ENCODE results near the gene SPACA6. TPM values are rescaled to one million over a fixed set of nuclear protein-coding genes. Genes with fewer than 3 reads are reported as not detected.

Gene SPACA6
- total and polyA plus RNA-seq, 2 experiments from 2014 or later: 7.2 to 13.1 TPM

- WGBS (ENCODE audit: low lambda C conversion rate, missing lambda C conversion rate): 96% methylated on average over 3 of the region's 3 CpGs
- no peak overlapping the region for H3K4me2 ChIP-seq
- DNase-seq (ENCODE audit: low spot score): no peak
- H3K9me2 ChIP-seq (replicated peaks; ENCODE audit: insufficient read depth): no peaks in the 10 kb centered on the region
- H3K4me3 ChIP-seq: no peak overlapping the region
- peaks cover 22% of the 10 kb centered on the region for H3K4me1 ChIP-seq (ENCODE audit: insufficient read depth)
- TF ChIP-seq EZH2phosphoT487 (IDR thresholded peaks at IDR 0.05; ENCODE audit: low read depth, severe bottlenecking, unreplicated experiment) (no peak), CTCF (IDR thresholded peaks at IDR 0.05; ENCODE audit: poor library complexity) (no peak), EZH2 (IDR thresholded peaks at IDR 0.05; ENCODE audit: borderline replicate concordance) (no peak)
- H3K79me2 ChIP-seq: peaks cover 3% of the 10 kb centered on the region
- H3K9me3 ChIP-seq (ENCODE audit: low read depth): no peaks in the 10 kb centered on the region
- H3K36me3 ChIP-seq (replicated peaks; ENCODE audit: insufficient read depth, low read depth): no peaks in the 10 kb centered on the region
- H3K27me3 ChIP-seq: no peaks in the 10 kb centered on the region
- no peak overlapping the region for H3K27ac ChIP-seq
- H2AFZ ChIP-seq: no peak overlapping the region
- H4K20me1 ChIP-seq (ENCODE audit: insufficient read depth, poor library complexity, severe bottlenecking): peaks cover 14% of the 10 kb centered on the region
These were observed 13.8 kb downstream of the SPACA6 start for GRCh38 chr19:51706885-51707284.

- Histone ChIP-seq H3K4me3 (no peak overlapping the region), H3K27me3 (no peaks in the 10 kb centered on the region), H2AFZ (no peak overlapping the region), H3K27ac (no peak overlapping the region), H3K36me3 (replicated peaks; ENCODE audit: insufficient read depth, low read depth) (no peaks in the 10 kb centered on the region), H3K4me1 (ENCODE audit: insufficient read depth) (peaks cover 6% of the 10 kb centered on the region), H3K9me3 (ENCODE audit: low read depth) (no peaks in the 10 kb centered on the region), H3K4me2 (no peak overlapping the region), H4K20me1 (ENCODE audit: insufficient read depth, poor library complexity, severe bottlenecking) (no peaks in the 10 kb centered on the region), H3K9me2 (replicated peaks; ENCODE audit: insufficient read depth) (no peaks in the 10 kb centered on the region), H3K79me2 (peaks cover 3% of the 10 kb centered on the region)
- no peak for TF ChIP-seq EZH2phosphoT487 (IDR thresholded peaks at IDR 0.05; ENCODE audit: low read depth, severe bottlenecking, unreplicated experiment)
- TF ChIP-seq CTCF (IDR thresholded peaks at IDR 0.05; ENCODE audit: poor library complexity): no peak
- no peak for TF ChIP-seq EZH2 (IDR thresholded peaks at IDR 0.05; ENCODE audit: borderline replicate concordance)
- no peak for DNase-seq (ENCODE audit: low spot score)
- 80% methylated on average over 4 of the region's 4 CpGs for WGBS (ENCODE audit: low lambda C conversion rate, missing lambda C conversion rate)
These were observed 15.7 kb downstream of the SPACA6 start for GRCh38 chr19:51708811-51709210.

- Histone ChIP-seq H3K9me3 (ENCODE audit: low read depth) (no peaks in the 10 kb centered on the region), H3K79me2 (peaks cover 3% of the 10 kb centered on the region), H2AFZ (no peak overlapping the region), H3K4me1 (ENCODE audit: insufficient read depth) (peaks cover 3% of the 10 kb centered on the region), H3K4me3 (no peak overlapping the region), H3K36me3 (replicated peaks; ENCODE audit: insufficient read depth, low read depth) (no peaks in the 10 kb centered on the region), H3K27me3 (no peaks in the 10 kb centered on the region), H3K9me2 (replicated peaks; ENCODE audit: insufficient read depth) (no peaks in the 10 kb centered on the region), H3K4me2 (no peak overlapping the region), H4K20me1 (ENCODE audit: insufficient read depth, poor library complexity, severe bottlenecking) (no peaks in the 10 kb centered on the region), H3K27ac (no peak overlapping the region)
- no peak for DNase-seq (ENCODE audit: low spot score)
- 91% methylated on average over 4 of the region's 6 CpGs for WGBS (ENCODE audit: low lambda C conversion rate, missing lambda C conversion rate)
- TF ChIP-seq EZH2phosphoT487 (IDR thresholded peaks at IDR 0.05; ENCODE audit: low read depth, severe bottlenecking, unreplicated experiment) (no peak), EZH2 (IDR thresholded peaks at IDR 0.05; ENCODE audit: borderline replicate concordance) (no peak), CTCF (IDR thresholded peaks at IDR 0.05; ENCODE audit: poor library complexity) (no peak)
These were observed 16.4 kb downstream of the SPACA6 start for GRCh38 chr19:51709575-51709974.

GRCh38 chr19:51710163-51710562, 17.0 kb downstream of the SPACA6 start:
- Histone ChIP-seq H3K9me3 (ENCODE audit: low read depth) (no peaks in the 10 kb centered on the region), H3K36me3 (replicated peaks; ENCODE audit: insufficient read depth, low read depth) (no peaks in the 10 kb centered on the region), H3K9me2 (replicated peaks; ENCODE audit: insufficient read depth) (no peaks in the 10 kb centered on the region), H4K20me1 (ENCODE audit: insufficient read depth, poor library complexity, severe bottlenecking) (no peaks in the 10 kb centered on the region), H3K4me2 (no peak overlapping the region), H3K4me1 (ENCODE audit: insufficient read depth) (no peaks in the 10 kb centered on the region), H2AFZ (no peak overlapping the region), H3K27ac (no peak overlapping the region), H3K79me2 (peaks cover 3% of the 10 kb centered on the region), H3K4me3 (no peak overlapping the region), H3K27me3 (no peaks in the 10 kb centered on the region)
- TF ChIP-seq EZH2 (IDR thresholded peaks at IDR 0.05; ENCODE audit: borderline replicate concordance): no peak
- TF ChIP-seq CTCF (IDR thresholded peaks at IDR 0.05; ENCODE audit: poor library complexity): no peak
- TF ChIP-seq EZH2phosphoT487 (IDR thresholded peaks at IDR 0.05; ENCODE audit: low read depth, severe bottlenecking, unreplicated experiment): no peak
- DNase-seq (ENCODE audit: low spot score): no peak
- 80% methylated on average over 2 of the region's 2 CpGs for WGBS (ENCODE audit: low lambda C conversion rate, missing lambda C conversion rate)

Measured in hepatocyte (in vitro differentiated cells).